GM19025 (cell line): ENCODE data around the gene ZNF675.
A peak's percentile ranks its signal among the peaks of the same experiment; 100 is the strongest.
"Not testable (repeated sequence)": the region's sequence is repeated elsewhere in the genome, so short reads cannot be mapped to it uniquely, and the experiment has no call there.

ENCODE experiments used
- ATAC-seq: cut with Tn5 transposase; IDR thresholded peaks from one replicate; pipeline ENCODE4 v1.9.1; 2021; ENCODE audit warnings: mild to moderate bottlenecking, low read depth, moderate library complexity; ENCODE audit not compliant: unreplicated experiment

Gene ZNF675

DNA sequence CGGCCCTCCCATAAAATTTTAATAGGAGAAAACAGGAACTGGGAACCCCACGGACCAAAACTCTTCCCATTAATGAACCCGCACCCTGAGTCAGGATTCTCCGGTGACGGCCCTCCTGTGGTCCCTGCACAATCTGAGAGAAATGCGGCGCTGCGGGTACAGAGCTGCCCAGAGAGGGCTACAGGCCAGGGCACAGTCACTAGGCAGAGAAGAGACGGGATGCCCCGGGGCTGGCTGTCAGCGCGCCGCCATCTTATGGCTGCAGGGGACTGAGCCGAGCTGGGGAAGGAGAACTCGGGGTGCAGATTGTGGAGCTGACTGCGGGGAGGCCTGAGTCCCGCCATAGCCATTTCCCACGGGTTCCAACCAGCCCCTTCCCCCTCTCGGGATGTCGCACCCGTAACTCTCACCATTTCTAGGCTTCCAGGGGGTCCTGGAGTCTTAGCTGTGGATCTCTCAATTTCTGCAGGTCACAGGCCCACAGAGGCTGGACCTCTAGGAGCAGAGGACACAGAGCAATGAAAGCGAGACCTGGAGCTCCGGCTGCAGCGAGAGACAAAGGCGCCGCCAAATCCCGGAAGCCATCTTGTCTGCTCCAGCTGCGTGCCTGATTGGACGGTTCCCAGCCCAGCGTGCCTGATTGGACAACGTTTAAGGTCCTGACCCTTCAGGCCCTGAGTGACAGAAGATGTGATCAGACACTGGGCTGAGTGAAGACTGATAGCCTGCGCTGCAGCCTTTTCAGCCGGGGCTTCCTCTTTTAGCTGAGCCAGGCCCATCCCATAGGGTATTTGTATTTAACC lies at the start of gene ZNF675:
Gene ZNF675 (minus strand): TSS at position 592 of the 803 bp plus-strand sequence. CDS start 179 bp downstream, at position 413.
- ATAC-seq: peak; percentile 98

DNA sequence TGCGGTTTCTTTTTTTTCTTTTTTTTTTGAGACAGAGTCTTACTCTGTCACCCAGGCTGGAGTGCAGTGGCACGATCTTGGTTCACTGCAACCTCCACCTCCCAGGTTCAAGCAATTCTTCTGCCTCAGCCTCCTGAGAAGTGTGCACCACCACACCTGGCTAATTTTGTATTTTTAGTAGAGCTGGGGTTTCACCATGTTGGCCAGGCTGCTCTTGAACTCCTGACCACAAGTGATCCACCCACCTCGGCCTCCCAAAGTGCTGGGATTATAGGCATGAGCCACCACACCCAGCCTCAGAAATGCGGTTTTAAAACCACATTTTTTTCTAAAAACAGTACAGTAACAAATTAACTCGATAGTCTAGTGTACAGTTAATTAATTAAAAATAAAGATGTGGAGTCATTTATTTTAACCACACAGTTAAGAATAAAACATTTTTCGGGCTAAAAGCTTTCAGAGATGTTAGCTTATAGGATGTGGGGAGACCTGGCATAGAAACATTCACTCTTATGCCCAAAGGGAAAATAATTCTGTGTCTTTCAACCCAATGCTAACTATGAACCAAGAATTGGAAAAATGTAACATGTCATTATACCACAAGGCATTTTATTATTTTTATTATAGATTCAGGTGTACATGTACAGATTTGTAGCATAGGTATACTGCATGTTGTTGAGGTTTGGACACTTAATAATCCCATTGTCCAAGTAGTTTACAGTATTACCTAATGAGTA lies 43.9 kb upstream of the ZNF675 start:
- ATAC-seq: not testable (repeated sequence)

DNA sequence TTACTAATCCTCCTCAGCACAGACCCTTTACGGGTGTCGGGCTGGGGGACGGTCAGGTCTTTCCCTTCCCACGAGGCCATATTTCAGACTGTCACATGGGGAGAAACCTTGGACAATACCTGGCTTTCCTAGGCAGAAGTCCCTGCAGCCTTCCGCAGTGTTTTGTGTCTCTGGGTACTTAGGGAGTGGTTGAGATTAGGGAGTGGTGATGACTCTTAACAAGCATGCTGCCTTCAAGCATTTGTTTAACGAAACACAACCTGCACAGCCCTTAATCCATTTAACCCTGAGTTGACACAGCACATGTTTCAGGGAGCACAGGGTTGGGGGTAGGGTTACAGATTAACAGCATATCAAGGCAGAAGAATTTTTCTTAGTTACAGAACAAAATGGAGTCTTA lies 37.1 kb upstream of the ZNF675 start:
- not testable (repeated sequence) for ATAC-seq

DNA sequence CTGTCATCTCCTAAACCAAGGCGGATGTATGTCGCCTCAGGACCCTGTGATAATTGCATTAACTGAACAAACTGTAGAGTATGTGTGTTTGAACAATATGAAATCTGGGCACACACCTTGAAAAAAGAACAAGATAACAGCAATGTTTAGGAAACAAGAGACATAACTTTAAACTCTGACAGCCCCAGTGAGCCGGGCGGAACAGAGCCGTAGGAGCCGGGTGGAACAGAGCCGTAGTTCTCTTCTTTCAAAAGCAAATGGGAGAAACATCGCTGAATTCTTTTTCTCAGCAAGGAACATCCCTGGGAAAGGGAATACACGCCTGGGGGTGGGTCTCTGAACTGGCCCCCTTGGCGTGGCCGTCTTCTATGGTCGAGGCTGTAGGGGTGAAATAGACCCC lies 31.8 kb upstream of the ZNF675 start:
- no peak for ATAC-seq

DNA sequence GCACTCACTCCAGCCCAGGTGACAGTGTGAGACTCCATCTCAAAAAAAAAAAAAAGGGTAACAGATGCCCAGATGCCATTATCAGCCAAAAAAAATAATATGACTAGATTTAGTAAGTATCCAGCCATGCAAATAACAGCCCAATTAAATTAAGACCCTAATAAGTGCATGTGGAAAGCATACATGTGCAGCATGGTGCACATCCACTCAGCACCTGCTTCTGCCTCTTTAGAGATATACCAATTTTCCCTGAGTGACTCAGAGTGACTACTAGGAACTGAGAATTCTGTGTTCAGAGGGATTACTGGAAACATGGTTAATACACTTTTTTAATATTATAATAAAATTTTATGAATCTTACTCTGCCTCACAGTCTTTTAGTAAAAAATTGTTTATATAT lies 29.8 kb upstream of the ZNF675 start:
- no peak for ATAC-seq

DNA sequence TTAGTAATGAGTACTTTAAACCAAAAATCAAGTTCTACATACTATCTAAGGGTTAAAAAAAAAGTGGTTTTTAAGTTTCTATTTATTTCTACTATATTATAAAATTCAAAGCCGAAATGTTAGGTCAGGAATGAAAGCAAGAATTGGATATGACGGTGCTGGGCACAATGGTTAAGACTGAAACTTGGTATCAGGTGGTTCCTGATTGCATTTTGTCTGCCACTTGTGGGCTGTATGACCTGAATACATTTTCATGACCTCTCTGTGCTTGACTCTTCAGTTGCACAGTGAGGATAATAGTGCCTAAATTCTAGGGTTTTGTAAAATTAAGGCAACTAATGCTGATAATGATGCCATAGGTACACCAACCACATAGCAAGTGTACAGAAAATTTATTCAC lies 22.3 kb upstream of the ZNF675 start:
- no peak for ATAC-seq

DNA sequence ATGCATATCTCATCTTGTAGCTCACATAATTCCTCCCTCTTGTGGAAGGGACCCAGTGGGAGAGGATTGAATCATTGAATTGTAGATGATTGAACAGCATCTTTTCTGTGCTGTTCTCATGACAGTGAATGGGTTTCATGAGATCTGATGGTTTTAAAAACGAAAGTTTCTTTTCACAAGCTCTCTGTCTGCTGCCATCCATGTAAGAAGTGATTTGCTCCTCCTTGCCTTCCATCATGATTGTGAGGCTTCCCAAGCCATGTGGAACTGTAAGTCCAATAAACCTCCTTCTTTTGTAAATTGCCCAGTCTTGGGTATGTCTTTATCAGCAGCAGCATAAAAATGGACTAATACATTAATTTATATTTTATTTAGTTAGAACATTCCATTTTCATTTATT lies 19.6 kb upstream of the ZNF675 start:
- no peak for ATAC-seq

DNA sequence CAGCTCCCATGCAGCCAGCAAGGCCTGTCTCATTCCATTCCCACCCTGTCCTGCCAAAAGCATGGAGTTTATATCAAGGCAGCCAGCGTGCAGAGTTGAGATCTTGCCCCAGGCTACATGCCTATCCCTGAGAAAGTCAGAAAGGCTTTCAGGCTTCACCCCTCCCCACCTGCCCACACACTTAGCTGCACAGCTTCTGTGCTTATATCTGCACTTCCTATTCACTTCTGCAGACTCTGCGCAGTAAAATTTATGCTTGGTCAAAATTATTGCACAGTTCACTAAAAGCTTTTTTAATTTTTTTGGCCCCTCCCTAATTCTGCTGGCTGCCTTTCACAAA lies 12.5 kb upstream of the ZNF675 start:
- ATAC-seq: no peak

DNA sequence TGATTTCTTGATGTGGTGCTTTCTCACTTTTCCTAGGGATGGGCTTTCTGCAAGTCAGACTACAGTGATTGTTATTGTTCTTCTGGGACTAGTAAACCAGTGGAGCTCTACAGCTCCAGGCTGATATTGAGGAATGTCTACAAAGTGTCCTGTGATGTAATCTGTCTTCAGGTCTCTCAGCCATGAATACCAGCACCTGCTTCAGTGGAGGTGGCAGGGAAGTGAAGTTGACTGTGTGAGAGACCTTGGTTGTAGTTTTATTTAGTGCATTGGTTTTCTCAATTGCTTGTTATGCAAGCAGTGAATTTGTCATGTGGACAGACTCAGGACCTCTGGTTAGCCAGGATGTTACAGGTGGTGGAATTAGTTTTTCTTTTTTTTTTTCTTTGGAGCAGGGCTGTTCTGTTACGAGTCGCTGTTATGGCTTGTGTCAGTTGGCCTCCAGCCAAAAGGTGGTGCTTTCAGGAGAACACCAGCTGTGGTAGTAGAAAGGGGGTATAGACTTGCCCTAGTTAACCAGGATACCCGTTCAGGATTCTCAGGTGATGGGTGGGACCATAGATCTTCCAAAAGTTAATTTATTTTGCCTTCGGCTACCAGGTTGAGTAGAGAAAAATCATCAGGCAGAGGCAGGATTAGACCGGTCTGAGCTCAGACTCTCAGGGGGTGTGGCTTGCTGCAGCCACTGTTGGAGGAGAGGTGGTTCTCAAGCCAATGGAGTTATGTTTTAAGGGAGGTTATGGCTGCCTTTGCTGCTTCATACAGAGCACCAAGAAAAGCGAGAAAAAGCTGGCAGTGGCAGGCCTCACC lies 11.9 kb upstream of the ZNF675 start:
- no peak for ATAC-seq

DNA sequence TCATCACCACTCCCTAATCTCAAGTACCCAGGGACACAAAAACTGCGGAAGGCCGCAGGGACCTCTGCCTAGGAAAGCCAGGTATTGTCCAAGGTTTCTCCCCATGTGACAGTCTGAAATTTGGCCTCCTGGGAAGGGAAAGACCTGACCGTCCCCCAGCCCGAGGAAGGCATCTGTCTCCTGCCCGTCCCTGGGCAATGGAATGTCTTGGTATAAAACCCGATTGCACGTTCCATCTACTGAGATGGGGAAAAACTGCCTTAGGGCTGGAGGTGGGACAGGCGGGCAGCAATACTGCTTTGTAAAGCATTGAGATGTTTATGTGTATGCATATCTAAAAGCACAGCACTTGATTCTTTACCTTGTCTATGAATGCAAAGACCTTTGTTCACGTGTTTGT lies 5.9 kb upstream of the ZNF675 start:
- not testable (repeated sequence) for ATAC-seq

DNA sequence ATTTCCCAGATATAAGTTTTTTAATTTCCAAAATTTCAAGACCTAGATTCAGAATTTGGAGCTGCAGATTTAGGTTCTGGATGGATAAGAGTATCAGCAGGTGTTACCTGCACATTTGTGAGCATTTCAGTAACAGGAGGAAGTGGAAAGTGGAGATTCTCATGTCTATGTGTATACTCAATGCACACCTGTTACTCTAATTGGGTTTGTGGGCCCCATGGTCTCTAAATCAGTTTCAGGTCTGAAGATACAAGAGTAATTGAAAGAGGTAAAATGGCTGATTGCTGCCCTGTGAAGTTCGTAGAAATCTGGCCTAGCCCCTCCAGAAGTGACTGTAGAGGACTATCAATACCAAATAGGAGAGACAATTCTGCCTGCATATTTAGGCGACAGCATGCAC lies 13.9 kb downstream of the ZNF675 start:
- no peak for ATAC-seq

DNA sequence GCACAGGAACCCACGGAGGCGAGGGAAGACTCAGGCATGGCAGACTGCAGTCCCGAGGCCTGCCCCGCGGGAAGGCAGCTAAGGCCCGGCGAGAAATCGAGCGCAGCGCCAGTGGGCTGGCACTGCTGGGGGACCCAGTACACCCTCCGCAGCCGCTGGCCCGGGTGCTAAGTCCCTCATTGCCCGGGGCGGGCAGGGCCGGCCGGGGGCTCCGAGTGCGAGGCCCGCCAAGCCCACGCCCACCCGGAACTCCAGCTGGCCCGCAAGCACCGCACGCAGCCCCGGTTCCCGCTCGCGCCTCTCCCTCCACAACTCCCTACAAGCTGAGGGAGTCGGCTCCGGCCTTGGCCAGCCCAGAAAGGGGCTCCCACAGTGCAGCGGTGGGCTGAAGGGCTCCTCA lies 18.4 kb downstream of the ZNF675 start:
- ATAC-seq: not testable (repeated sequence)

DNA sequence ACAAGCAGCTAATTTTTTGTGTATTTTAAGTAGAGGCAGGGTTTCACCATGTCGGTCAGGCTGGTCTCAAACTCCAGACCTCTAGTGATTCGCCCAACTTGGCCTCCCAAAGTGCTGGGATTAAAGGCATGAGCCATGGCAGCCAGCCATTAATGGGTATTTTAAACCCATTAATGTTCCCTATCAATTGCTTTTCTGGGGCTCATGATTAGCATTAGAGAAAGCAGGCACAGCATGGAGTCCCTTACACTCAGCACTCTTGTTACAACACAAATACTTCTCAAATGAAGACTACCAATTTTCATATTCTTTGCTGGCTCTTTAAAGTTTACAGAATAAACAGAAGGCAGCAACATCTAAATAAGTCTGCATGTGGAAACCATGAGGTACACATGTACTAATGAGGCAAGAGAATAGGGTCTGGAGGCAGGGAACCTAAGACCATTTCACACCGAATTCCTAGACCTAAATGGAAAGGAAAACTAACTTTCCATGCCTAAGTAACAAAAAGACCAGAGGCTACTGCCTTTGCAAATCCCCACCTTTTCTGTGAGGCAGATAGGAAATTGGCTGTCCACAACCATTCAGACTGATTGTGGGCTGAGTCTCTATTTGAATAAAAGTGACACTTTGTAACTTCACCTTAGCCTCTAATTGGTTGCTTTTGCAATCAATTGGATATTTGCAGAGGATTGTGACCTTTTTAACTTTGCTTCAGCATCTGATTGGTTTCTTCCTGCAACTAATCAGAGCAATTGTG lies 21.2 kb downstream of the ZNF675 start:
- no peak for ATAC-seq

DNA sequence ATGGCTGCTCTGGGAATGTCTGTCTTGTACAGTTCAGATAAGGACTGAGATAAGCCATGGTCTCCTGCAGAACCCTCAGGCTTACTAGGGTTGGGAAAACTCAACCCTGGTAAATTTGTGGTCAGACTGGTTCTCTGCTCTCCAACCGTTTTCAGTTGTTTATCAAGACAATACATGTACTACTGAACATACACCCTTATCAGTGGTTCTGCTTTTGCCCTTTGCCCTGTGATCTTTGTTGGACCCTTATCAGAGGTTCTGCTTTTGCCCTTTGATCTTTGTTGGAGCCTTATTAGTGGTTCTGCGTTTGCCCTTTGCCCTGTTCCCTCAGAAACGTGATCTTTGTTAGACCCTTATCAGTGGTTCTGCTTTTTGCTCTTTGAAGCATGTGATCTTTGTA lies 37.2 kb downstream of the ZNF675 start:
- not testable (repeated sequence) for ATAC-seq
